GM19238 (cell line): ENCODE results near the gene N4BP2L1.

ENCODE experiments used
- DNase-seq: peaks from one replicate; pipeline ENCODE4 v3.0.0; 2011; ENCODE audit warnings: low spot score; ENCODE audit not compliant: insufficient read length

N4BP2L1 gene

DNA sequence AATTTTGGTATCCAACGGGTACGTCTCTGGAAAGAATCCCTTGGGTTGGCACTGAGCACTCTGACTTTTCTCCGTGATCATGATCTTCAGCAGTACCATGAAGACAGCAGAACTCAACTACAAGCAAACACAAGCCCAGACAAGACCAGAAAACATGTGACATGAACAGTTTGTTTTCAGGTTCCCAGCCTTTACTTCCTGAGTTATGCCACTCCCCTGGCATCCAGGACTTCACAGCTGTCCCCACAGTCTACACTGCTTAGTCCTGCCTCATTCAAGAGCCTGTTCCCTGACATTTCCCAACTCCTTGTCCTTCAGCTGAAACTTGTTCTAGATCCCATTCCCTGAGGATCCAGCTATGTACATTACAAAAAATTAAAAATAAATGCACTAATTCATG, 4.9 kb upstream of the N4BP2L1 start:
- no peak for DNase-seq

DNA sequence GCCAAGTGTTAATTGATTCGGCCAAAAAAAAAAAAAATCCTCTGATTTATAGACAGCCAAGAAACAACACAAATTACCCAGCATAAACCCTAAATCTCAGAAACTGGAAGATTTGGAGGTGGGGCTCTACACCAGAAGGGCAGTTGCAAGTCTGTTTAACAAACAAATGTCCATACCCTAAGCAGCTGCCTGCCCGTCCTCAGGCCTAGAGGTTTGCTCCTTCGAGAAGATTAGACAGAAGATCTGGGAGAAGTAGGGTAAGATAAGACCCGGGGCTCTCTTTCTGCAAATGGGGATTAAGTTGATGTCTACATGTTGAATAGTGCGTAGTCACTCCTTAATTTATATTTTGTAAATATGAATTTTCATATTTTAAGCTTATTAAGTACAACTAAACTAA, 3.4 kb upstream of the N4BP2L1 start:
- no peak for DNase-seq

DNA sequence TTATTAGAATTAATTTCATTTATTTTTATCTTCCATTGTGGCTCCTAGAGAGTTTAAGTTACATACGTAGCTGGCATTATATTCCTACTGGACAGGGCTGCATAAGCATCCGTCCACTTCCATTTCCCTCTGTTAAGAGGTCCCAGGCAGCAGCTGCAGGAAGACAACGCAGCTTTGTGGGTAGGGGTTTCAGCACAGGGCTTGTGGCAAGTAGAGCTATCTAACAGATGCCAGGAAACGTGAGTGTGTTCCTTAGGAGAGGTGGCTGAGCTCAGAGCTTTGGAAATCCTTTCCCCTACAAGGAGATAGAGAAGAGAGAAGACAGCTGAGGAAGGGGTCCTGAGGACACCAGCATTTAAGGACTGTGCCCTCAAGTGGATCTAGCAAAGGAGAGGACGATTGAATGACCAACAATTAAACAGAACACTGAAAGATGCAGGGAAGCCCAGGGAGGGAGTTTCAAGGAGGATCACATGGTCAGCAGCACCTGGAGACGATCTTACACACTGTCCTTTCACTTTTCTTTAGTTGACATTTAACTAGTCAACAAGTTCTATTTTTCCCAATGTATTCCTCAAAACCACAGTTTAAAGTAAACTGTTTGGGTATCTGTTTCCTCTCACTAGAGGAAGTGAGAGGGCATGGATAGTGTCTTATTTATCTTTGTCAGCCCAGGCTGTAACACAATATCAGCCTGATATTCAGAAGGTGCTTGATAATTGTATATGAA, 2.3 kb upstream of the N4BP2L1 start:
- no peak for DNase-seq

DNA sequence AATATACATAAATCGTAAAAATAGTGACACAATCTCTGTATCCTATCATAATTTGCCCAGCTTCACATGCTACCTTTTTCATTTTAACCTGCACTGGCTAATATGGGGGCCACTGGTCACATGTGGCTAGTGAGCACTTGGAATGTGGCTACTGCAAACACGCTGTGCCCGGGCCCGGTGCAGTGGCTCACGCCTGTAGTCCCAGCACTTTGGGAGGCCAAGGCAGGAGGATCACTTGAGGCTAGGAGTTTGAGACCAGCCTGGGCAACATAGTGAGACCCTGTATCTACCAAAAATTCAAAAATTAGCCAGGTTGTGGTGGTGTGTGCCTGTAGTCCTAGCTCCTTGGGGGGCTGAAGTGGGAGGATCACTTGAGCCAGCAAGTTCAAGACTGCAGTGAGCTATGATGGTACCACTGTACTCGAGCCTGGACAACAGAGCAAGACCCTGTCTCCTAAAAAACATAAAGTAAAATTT, 1.5 kb upstream of the N4BP2L1 start:
- DNase-seq = no peak

DNA sequence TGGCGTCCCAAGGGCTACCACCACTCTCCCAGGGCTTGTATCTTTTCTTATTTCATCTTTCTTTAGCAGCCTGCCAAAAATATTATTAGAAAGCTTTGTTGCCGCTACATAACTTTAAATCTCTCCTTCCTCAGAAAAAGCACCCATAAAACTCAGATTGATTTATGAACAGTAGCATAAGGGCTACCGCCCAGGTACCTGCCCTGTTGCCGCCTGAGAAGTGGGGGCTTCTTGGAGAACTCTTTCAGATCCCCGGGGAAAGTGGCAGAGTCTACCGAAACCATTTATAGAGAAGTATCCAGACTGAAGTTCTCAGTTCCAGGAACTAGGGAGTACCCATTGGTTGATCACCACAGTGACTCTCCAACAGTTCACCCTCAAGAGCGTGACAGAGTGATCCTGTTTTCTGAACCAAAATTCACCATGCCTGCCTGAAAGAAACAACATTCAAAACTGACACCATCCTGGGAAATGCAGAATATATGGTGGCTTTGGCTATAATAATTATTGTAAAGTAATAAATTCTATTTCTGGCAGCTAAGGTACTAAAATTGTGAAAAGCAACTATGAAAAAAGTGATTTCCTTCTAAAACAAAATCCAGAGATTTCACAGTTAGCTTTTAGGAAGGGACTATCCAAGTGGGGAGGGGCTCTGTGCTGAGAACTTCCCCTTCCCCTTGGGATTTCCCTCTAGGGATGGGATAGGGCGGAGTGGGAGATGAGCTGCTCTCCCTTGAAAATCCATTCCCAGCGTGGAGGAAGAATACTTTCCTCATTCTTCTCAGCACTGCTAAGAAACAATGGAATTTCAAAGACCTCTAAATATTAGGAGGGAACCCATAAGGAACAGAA, 877 bp upstream of the N4BP2L1 start:
- no peak for DNase-seq

DNA sequence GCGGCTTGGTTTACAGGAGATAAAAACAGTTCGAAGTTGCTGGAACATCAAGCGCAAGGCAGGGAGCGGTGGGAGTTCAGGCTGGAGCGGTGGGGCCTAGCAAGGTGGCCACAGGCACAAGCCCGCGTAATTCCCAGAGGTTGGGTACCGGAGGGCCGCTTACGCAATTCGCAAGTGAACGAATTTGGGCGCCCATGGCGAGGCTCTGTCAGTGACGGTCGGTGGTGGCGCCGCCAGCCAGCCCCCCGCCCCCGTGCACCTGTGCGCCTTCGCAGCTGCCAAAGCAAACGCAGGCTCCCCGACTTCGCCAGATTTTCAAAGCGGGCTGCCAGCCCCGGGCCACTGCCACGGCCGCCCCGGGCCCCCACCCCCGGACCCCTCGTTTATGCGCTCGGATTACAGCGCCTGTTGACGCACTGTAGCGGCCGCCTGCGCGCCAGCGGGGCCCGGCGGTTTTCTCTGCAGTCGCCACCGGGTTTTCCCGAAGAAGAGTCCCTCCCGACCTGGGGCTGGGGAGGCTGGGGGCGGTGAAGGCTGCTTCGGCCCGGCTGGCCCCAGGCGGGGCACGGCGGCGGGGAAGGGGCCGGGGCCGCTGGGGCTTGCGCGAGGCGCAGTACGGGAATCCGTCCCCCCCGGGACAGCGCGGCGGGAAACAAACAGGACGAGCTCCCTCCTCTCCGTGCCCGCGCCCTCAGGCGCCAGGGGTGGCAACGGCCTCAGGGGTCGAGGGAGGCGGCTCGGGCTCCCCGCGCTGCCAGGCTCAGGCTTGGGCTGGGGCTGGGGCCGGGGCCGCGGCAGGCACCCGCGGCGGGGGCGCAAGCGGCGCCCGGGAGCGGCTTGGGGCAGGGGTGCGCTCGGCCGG, 709 bp downstream of the N4BP2L1 start:
- peak; percentile 23 for DNase-seq

DNA sequence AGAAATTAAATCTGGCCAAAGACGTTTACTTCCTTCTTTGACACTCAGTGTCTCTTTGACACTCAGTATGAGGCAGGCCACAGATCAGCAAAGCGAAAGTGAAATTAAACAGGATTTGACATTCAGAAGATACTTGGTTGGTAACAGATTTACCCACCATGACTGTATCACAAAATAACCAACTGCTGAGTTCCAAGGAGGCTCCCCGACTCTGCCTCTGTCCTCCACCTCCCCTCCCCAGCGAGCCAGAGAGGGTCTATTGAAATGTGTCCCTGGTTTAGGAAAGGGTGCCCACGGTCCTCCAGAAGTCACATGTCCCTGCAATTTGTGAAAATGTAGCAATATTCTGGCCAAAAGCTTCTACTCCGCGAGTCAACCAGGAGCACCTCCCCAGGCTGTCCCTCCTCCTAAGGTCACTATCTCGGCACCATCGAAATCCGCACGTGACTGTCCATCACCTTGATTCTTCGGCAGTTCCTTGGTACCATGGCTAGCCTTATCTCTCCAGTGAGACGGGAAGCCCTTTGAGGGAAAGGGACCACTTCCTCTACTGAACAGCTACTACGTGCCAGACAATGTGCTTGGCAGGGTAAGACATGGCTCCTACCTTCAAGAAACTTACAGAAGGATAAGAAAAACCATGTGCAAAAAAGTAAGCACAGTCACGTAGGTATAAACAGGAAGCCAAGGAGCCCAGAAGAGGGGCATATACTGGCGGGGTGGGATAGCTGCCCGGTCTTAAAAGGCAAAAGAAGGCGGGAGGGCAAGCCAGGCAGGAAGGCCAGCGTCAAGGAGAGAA, 1.5 kb downstream of the N4BP2L1 start:
- peak; percentile 56 for DNase-seq

DNA sequence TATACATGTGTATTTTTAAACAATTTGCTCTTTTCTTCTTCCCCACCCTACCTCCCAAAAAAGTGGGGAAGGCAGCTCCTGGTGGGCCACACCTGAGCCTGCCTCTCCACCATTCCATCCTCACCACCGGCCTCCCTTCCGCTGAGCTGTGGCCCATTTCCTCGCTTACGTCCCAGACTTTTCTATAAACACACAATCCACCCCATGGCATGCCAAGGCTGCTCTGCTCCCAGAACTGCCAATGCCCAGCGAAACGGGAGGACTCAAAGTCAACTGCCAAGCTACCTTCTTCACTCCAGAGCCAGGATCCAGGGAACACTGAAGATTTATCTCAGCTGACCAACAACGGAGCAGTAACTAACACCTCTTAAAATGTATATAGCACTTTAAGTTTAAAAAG, 2.8 kb downstream of the N4BP2L1 start:
- no peak for DNase-seq

DNA sequence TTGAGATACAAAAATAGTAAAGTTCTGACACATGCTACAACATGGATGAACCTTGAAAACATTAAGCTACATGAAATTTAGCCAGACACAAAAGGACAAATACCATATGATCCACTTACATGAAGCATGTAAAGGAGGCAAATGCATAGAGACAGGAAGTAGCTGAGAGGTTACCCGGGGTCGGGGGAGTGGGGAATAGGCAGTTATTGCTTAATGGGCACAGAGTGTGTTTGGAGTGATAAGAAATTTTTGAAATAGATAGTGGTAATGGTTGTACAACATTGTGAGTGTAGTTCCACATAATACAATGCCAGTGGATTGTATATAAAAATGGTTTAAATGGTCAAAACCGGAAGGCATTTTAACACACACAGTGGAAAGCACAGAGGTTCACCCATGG, 4.3 kb downstream of the N4BP2L1 start:
- DNase-seq = no peak

DNA sequence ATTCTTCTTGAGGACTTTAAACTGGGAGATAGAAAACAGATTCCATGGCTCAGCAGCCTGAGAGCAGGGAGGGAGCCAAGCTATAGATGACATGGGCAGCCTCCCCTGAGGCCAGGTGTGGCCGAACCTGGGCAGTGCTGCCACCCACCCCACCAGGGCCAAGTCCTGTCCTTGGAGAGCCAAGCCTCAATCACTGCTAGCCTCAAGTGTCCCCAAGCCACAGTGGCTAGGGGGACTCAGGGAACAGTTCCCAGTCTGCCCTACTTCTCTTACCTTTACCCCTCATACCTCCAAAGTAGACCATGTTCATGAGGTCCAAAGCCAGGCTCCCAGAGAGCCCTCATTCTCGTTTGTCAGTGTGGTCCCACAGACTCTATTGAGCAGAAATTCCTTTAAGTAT, 8.1 kb downstream of the N4BP2L1 start:
- DNase-seq = no peak

DNA sequence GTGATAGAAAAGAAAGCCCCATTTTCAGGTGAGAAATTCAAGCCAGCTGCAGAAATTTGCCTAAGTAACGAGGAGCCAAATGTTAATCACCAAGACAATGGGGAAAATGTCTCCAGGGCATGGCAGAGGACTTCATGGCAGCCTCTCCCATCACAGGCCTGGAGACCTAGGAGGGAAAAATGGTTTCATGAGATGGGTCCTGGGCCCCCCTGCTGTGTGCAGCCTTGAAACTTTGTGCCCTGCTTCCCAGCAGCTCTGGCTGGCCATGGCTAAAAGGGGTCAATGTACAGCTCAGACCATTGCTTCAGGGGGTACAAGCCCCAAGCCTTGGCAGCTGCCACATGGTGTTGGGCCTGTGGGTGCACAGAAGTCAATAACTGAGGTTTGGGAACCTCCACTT, 9.9 kb downstream of the N4BP2L1 start:
- no peak for DNase-seq

DNA sequence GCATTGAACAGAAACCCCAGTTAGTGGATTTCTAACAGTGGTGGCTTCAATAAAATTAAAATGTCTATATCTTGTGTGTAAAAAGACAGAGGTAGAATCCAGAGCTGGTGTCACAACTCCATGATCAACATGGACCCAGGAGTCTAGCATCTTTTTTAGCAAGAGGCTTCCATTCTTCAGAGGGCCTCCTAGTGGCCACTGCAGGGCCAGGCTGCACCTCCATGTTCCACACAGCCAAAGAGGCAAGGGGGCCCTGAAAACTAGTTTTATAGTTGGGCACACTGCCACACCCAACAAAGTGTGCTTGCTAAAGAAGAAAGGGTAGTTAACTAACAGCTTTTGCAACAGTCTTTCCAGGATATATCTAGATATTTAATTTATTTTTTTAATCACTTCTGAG, 12.9 kb downstream of the N4BP2L1 start:
- no peak for DNase-seq

DNA sequence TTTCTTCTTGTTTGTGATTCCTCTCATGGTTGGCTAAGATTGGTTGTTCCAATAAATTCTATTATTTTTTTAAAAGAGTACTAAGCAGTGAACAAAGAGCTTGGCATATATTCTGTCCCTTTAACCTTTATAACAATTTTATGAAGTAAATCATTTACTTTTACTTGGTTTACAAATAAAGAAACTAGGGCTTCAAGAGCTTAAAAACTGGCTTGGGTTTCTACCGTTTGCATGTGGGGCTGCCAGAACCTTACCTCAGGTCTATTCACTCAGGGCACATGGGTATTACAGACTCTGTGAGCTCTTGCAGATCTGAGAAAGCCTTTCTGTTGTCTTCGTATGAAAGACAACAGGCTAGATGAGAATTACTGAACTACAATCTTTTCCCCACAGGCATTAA, 13.3 kb downstream of the N4BP2L1 start:
- no peak for DNase-seq

DNA sequence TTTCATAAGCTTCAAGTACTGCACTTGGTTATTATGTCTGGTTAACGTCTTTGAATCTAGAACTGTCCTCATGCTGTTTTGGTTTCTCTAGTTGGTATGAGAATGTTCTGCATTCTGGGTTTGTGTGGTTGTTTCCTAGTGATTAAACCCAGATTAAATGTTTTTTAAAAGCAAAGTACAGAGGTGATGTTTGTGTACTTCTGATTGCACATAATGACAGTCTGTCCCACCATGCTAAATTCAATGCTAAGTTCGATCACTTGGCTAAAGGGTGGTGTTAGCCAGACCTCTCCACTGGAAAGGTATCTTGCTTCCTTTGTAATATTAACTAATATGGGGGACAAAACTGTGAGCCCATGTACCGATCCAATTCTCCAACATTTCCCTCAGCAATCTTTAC, 14.6 kb downstream of the N4BP2L1 start:
- no peak for DNase-seq

DNA sequence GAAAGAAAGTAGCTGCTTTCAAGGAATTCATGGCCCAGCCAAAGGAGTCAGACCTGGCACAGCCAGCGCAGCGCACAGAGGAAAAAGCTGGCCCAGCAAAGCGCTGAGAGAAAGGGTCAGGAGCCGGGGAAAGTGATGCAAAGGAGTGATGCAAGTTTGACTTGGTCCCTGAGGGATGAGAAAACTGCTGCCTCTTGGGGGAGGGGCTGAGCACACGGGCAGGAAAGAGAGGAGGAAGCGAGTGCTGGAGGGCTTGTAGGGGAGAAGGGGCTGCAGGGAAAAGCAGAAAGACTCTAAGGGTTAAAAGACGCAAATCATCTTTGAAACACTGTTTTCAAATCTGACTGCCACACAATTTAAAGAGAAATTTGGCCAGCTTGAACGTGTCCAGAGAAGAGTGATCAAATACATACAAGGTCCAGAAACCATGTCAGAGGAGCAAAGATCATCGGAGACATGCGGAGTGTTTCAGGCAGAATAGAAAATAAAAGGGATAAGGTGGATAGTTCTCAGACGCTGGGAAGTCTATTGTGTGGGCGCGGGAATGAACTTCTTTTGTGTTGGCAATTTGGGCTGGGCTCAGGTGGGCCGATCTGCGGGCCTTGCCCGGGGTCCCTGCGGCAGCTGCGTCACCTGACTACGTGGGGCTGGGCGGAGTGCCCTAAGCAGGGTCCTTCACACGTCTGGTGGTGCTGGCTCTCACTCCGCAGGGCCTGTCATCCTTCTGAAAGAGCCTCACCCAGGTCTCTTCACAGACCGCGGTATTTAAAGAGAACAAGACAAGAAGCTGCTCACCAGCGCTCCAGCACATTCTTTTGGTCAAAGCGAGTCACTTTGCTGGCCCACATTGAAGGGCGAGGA, 18.1 kb downstream of the N4BP2L1 start:
- DNase-seq = no peak

DNA sequence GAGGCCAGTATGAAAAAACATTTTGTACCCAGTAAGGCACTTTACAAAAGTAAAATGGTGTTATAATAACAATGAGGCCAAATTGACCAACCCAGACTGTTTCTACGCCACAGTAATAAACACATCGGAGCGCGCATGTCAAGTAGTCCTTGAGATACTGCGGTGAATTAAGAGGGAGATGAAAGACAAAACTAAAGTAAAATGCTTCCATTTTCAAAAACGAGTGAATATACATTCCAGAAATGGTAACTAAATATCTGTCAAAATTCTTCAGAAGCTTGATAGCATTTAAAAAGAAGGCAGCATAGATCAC, 19.0 kb downstream of the N4BP2L1 start:
- DNase-seq = no peak

DNA sequence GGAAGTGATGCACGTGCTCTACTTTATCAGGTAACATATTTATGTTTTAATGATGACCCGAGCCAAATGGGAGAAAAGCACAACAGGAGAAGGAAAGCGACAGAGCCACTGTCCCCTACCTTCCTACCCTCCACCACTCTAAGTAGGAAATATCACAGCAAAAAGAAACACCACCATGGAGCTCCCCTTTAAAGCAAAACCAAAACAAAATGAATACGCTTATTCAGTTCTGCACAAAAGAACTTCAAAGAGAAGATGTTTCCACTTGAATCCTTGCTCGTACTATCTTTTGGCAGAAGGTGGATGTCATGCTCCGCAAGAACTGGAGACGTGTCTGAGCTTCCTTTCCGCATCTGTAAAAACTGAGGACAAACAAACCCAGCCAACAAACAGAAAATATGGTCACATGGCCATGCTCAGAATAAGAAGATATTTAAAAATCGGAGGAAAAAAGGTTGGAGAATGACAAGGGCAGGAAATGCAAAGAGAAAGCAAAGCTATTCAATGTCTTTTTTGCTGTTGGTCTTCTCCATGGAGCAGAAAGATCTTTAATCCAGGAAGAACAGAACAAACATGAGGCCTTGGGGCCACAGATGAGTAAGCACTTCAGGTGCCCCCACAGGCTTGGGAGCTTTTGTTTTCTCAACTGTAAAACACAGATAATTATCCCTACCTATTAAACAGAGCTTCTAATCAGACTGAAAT, 19.5 kb downstream of the N4BP2L1 start:
- no peak for DNase-seq

DNA sequence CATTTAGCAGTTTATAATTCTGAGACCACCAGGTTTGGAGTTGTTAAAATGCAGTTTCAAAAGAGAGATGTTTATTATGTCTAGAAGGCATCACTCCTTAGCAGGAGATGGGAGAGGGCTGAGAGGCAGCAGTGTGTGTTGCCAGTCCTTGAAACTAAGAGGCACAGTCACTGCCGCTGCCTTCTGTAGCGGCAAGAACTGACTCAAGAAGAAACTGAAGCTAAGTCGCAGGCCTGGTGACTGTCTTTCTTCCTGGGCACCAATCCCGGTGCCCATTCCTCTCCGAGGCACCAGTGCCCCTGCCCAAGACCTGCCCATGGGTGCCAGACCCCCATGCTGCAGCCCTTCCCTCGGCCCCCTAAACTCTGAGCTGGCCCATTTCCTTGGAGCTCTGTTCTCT, 20.1 kb downstream of the N4BP2L1 start:
- DNase-seq = no peak

DNA sequence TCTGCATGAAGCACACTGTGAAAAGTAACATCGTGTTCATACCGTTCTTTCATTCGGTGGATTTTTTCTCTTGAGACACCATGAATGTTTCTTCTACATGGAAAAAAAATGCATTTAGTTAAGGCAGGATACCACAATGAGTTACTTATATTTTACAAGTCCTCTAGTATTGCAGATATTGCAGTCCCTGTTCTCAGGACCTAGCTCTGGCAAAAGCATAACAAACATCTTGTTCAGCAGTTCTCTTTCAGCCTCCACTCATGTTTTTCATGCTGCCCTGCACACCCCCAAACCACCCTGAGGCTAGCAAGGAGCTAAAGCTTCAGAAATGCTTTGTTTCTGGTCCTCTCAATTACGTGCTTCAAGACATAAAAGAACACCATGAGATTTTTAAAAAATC, 24.8 kb downstream of the N4BP2L1 start:
- no peak for DNase-seq
